Activated CD8-positive, alpha-beta T cell treated with anti-CD3 and anti-CD28 coated beads, Interleukin-2, amount 10 ng/mL, durations not matched to agents 7 days and 5 days (primary cell): Measurements from ENCODE around the gene NOS1AP. TPM values are rescaled to one million over a fixed set of nuclear protein-coding genes. Genes with fewer than 3 reads are reported as not detected.

Experiments
- ATAC-seq: fragments of 150-1000 bp; cut with Tn5 transposase; one replicate; pipeline ENCODE4 v1.10.0; 2021; ENCODE audit warnings: moderate library complexity
- CTCF ChIA-PET: fragments of 350-600 bp; sonication (Branson Sonifier 250); formaldehyde crosslinking; loops from one replicate; lab custom pipeline; 2021; ENCODE audit warnings: antibody characterized with exemption; lab: Charles Lee
- POLR2A ChIA-PET: fragments of 350-600 bp; sonication (Branson Sonifier 250); formaldehyde crosslinking; loops from one replicate; lab custom pipeline; 2021; ENCODE audit warnings: antibody characterized with exemption; lab: Charles Lee
- DNase-seq: peaks from one replicate; pipeline ENCODE4 v3.0.0-alpha.2; 2020
- H3K27ac Mint-ChIP-seq: one replicate; pipeline ENCODE4 v1.8.0; 2021; ENCODE audit warnings: mild to moderate bottlenecking, mixed read lengths
- H3K27me3 Mint-ChIP-seq: one replicate; pipeline ENCODE4 v1.8.0; 2021; ENCODE audit warnings: low read depth, mixed read lengths
- H3K36me3 Mint-ChIP-seq: one replicate; pipeline ENCODE4 v1.8.0; 2021; ENCODE audit warnings: low read depth, mixed read lengths
- H3K4me1 Mint-ChIP-seq: one replicate; pipeline ENCODE4 v1.8.0; 2021; ENCODE audit warnings: low read depth, mixed read lengths
- H3K4me3 Mint-ChIP-seq: one replicate; pipeline ENCODE4 v1.8.0; 2021; ENCODE audit warnings: mild to moderate bottlenecking, mixed read lengths
- H3K9me3 Mint-ChIP-seq: one replicate; pipeline ENCODE4 v1.8.0; 2022; ENCODE audit warnings: mixed read lengths; ENCODE audit not compliant: insufficient read depth
- total RNA-seq, 2 experiments: library from RNA; stranded (reverse); gene quantifications; one replicate each; pipeline ENCODE4 v1.2.3, GENCODE V29; 2021

Gene NOS1AP
- total RNA-seq, 2 experiments from 2014 or later, result not detected

- H3K4me1 Mint-ChIP-seq, result no peaks in the 10 kb centered on the region
- H3K4me3 Mint-ChIP-seq, result no peak overlapping the region
- ATAC-seq (no peak), DNase-seq (no peak)
- POLR2A ChIA-PET, result no interaction called here
- CTCF ChIA-PET, result no interaction called here
- H3K27me3 Mint-ChIP-seq, result peaks cover 21% of the 10 kb centered on the region
- H3K9me3 Mint-ChIP-seq, result no peaks in the 10 kb centered on the region
- H3K36me3 Mint-ChIP-seq, result no peaks in the 10 kb centered on the region
- no peak overlapping the region for H3K27ac Mint-ChIP-seq
Measured at GRCh38 chr1:162258394-162258793, 188.9 kb downstream of the NOS1AP start.

DNA sequence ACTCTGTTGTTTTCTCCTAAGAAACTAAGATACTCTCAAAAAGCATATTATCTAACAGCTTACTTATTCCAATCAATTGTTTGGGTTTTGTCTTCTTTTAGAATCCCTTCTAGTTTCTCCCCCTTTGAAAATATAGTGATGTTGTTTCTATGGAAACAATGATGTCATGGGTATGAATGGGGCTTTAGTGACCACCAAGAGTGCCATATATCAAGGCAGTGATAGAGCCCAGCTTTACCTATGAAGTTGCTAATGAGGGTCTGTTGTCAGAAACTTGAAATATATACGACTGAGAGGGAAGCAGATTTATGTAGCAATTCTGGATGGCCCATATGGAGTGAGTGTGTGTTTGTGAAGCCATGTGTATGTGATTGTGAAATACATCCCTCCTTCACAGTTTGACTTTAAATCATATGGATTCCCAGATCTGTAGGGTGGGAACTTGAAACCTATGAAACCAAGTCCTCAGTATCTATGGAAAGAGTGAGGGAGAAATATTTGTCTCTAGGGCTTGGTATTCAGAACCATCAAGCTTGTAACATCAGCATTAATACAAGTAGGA is 190.5 kb downstream of the NOS1AP start:
- DNase-seq (no peak), ATAC-seq (no peak)
- CTCF ChIA-PET, result no interaction called here
- H3K4me3 Mint-ChIP-seq, result no peak overlapping the region
- H3K27me3 Mint-ChIP-seq, result peaks cover 20% of the 10 kb centered on the region
- H3K36me3 Mint-ChIP-seq, result no peaks in the 10 kb centered on the region
- no peak overlapping the region for H3K27ac Mint-ChIP-seq
- no peaks in the 10 kb centered on the region for H3K9me3 Mint-ChIP-seq
- no peaks in the 10 kb centered on the region for H3K4me1 Mint-ChIP-seq
- POLR2A ChIA-PET, result no interaction called here

- peaks cover 15% of the 10 kb centered on the region for H3K27me3 Mint-ChIP-seq
- no peak for DNase-seq
- ChIA-PET POLR2A (no interaction called here), CTCF (no interaction called here)
- H3K27ac Mint-ChIP-seq, result no peak overlapping the region
- no peak overlapping the region for H3K4me3 Mint-ChIP-seq
- no peak for ATAC-seq
- no peaks in the 10 kb centered on the region for H3K36me3 Mint-ChIP-seq
- no peaks in the 10 kb centered on the region for H3K4me1 Mint-ChIP-seq
- H3K9me3 Mint-ChIP-seq, result no peaks in the 10 kb centered on the region
Measured at GRCh38 chr1:162264108-162264507, 194.6 kb downstream of the NOS1AP start.

GRCh38 chr1:162265983-162266382 is 196.5 kb downstream of the NOS1AP start:
- H3K9me3 Mint-ChIP-seq, result no peaks in the 10 kb centered on the region
- H3K4me1 Mint-ChIP-seq, result no peaks in the 10 kb centered on the region
- H3K4me3 Mint-ChIP-seq, result no peak overlapping the region
- ATAC-seq (no peak), DNase-seq (no peak)
- H3K27ac Mint-ChIP-seq, result no peak overlapping the region
- H3K36me3 Mint-ChIP-seq, result no peaks in the 10 kb centered on the region
- CTCF ChIA-PET, result no interaction called here
- peaks cover 11% of the 10 kb centered on the region for H3K27me3 Mint-ChIP-seq
- POLR2A ChIA-PET, result no interaction called here

DNA sequence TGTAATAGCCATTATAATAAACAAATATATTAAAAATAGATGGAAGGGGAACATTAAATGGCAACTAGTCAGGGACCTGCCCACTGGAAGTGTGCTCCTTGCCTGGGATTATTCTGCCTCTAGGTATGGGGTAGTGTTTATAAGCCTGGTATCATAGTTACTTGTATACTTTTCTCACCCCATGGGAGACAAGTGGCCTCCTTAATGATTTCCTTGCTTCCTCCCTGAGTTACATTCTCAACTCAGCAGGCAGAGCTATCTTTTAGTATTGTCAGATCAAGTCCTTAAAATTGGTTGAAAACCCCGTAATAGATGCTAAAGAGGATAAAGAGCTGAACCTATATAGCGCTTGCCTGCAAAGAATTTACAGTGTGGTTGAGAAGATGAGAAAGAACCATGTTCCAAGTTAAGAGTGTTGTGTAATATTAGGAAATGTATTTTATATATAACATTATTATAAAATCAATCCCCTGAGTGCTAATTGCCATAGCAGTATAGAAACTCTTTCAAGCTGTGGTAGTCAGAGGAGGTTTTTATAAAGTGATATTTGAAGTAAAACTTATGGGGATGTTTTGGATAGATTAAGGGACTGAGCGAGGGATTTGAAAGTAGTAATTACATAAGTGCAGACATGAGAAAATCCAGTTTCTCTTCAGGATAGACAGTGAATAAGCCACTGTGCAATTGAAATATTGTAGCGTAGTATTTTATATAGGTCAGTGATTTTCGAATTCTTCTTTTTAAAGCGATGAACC is 200.7 kb downstream of the NOS1AP start:
- CTCF ChIA-PET, result no interaction called here
- Mint-ChIP-seq H3K27ac (no peak overlapping the region), H3K4me3 (no peak overlapping the region), H3K27me3 (no peaks in the 10 kb centered on the region), H3K9me3 (no peaks in the 10 kb centered on the region), H3K36me3 (no peaks in the 10 kb centered on the region), H3K4me1 (no peaks in the 10 kb centered on the region)
- ATAC-seq (no peak), DNase-seq (no peak)
- POLR2A ChIA-PET, result no interaction called here

DNA sequence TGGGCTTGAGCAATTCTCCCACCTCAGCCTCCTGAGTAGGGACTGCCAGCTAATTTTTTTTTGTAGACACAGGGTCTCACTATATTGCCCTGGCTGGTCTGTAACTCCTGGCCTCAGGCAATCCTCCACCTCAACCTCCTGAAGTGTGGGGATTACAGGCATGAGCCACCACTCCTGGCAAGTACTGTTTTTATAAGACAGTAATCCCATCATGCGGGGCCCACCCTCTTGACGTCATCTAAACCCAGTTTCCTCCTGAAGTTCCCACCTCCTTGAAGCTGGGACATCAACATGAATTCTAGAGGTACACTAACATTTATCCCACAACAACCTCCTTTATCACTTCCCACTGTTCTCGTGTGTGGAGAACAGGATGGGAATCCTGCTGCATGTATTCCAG is 202.5 kb downstream of the NOS1AP start:
- Mint-ChIP-seq H3K4me3 (no peak overlapping the region), H3K36me3 (no peaks in the 10 kb centered on the region), H3K27me3 (no peaks in the 10 kb centered on the region), H3K9me3 (no peaks in the 10 kb centered on the region), H3K27ac (no peak overlapping the region), H3K4me1 (no peaks in the 10 kb centered on the region)
- no peak for DNase-seq
- POLR2A ChIA-PET, result no interaction called here
- no peak for ATAC-seq
- CTCF ChIA-PET, result no interaction called here

DNA sequence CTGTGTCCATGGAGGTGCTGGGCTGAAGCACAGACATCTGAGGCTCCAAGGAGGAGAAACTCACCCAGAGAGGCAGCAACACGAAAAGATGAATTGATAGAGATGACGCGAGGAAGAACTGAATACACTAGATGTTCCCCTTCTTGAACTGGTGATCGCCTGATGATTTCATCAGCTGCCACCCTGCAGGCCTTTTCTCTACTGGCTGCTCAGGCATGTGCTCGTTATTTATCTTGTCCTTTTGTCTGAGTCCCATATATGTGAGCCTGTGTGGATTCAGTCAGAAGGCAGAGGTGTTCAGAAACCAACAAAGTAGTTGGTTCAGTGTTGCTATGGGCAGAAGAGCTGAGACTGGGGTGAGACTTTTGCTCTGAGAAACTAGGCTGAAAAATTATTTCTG is 202.9 kb downstream of the NOS1AP start:
- DNase-seq, result no peak
- CTCF ChIA-PET, result no interaction called here
- H3K36me3 Mint-ChIP-seq, result no peaks in the 10 kb centered on the region
- no peaks in the 10 kb centered on the region for H3K27me3 Mint-ChIP-seq
- no peak overlapping the region for H3K4me3 Mint-ChIP-seq
- POLR2A ChIA-PET, result no interaction called here
- ATAC-seq, result no peak
- H3K4me1 Mint-ChIP-seq, result no peaks in the 10 kb centered on the region
- H3K27ac Mint-ChIP-seq, result no peak overlapping the region
- no peaks in the 10 kb centered on the region for H3K9me3 Mint-ChIP-seq

GRCh38 chr1:162275622-162276175 is 206.2 kb downstream of the NOS1AP start:
- H3K27me3 Mint-ChIP-seq, result peaks cover 2% of the 10 kb centered on the region
- POLR2A ChIA-PET, result no interaction called here
- no peaks in the 10 kb centered on the region for H3K9me3 Mint-ChIP-seq
- no peak overlapping the region for H3K4me3 Mint-ChIP-seq
- no peaks in the 10 kb centered on the region for H3K36me3 Mint-ChIP-seq
- CTCF ChIA-PET, result interaction anchor here (0.9 to 1.2 kb wide), 2 partner anchors 219 to 483 kb away, joined by 4 to 5 read pairs; no protein-coding TSS in a partner anchor
- ATAC-seq, result no peak
- no peaks in the 10 kb centered on the region for H3K4me1 Mint-ChIP-seq
- no peak overlapping the region for H3K27ac Mint-ChIP-seq
- no peak for DNase-seq

GRCh38 chr1:162276493-162276892 is 207.0 kb downstream of the NOS1AP start:
- Mint-ChIP-seq H3K27me3 (peaks cover 2% of the 10 kb centered on the region), H3K27ac (no peak overlapping the region), H3K36me3 (no peaks in the 10 kb centered on the region), H3K4me1 (no peaks in the 10 kb centered on the region), H3K4me3 (no peak overlapping the region), H3K9me3 (no peaks in the 10 kb centered on the region)
- ChIA-PET POLR2A (no interaction called here), CTCF (interaction anchor here (0.9 to 1.2 kb wide), 2 partner anchors 220 to 484 kb away, joined by 4 to 5 read pairs; no protein-coding TSS in a partner anchor)
- no peak for ATAC-seq
- no peak for DNase-seq

- Mint-ChIP-seq H3K9me3 (no peaks in the 10 kb centered on the region), H3K36me3 (no peaks in the 10 kb centered on the region), H3K4me3 (no peak overlapping the region), H3K27me3 (peaks cover 2% of the 10 kb centered on the region), H3K27ac (no peak overlapping the region), H3K4me1 (no peaks in the 10 kb centered on the region)
- ChIA-PET CTCF (no interaction called here), POLR2A (no interaction called here)
- DNase-seq, result no peak
- no peak for ATAC-seq
Measured at GRCh38 chr1:162279136-162279498, 209.6 kb downstream of the NOS1AP start.

- H3K27me3 Mint-ChIP-seq, result peaks cover 2% of the 10 kb centered on the region
- no peaks in the 10 kb centered on the region for H3K36me3 Mint-ChIP-seq
- ATAC-seq, result no peak
- DNase-seq, result no peak
- H3K4me3 Mint-ChIP-seq, result no peak overlapping the region
- H3K4me1 Mint-ChIP-seq, result no peaks in the 10 kb centered on the region
- no peak overlapping the region for H3K27ac Mint-ChIP-seq
- H3K9me3 Mint-ChIP-seq, result no peaks in the 10 kb centered on the region
- ChIA-PET CTCF (no interaction called here), POLR2A (no interaction called here)
Measured at GRCh38 chr1:162281426-162281825, 211.9 kb downstream of the NOS1AP start.

DNA sequence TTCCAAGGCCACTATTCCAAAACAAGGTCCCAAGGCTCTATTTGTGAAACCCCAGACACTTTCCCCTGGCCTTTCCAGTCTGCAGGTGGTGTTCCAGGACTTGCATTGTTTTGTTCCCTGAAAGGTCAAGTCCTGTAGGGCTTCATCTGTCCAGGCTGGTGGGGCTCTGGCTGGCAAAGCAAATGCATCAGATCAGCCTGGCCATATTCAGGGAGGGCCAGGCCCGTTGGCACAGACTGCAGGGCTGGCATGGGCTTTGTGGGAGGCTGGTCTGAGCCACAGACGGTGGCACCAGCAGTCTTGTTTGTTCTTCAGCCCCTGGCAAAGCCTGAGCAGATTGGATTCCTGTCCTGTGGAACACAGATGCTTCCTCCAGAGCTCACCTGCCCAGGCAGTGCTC is 214.2 kb downstream of the NOS1AP start:
- Mint-ChIP-seq H3K27me3 (no peaks in the 10 kb centered on the region), H3K4me3 (no peak overlapping the region), H3K4me1 (no peaks in the 10 kb centered on the region), H3K27ac (no peak overlapping the region), H3K36me3 (no peaks in the 10 kb centered on the region), H3K9me3 (no peaks in the 10 kb centered on the region)
- ATAC-seq (no peak), DNase-seq (no peak)
- CTCF ChIA-PET, result no interaction called here
- POLR2A ChIA-PET, result no interaction called here
